Daoy (cell line): ENCODE data around the gene BTG1. TPM values are rescaled to one million over a fixed set of nuclear protein-coding genes. Genes with fewer than 3 reads are reported as not detected.

Source experiments
- DNase-seq: peaks from one replicate; pipeline ENCODE4 v3.0.0-alpha.2; 2015; ENCODE audit warnings: low read depth
- total RNA-seq: library from RNA; depleted of rRNA; stranded (reverse); fragments of >200 nt; shearing (Covaris generic); gene quantifications from 2 replicates; pipeline ENCODE4 v1.2.3, GENCODE V29; 2014; rRNA removed

The BTG1 gene
- 2.5 and 5.4 TPM in 2 replicates for total RNA-seq

GRCh38 chr12:92145731-92146496, at the start of gene BTG1:
BTG1 (minus strand) TSS chr12:92145846; CDS start chr12:92145535, 311 bp downstream.
- peak; percentile 99 for DNase-seq

- no peak for DNase-seq
These were observed 48.9 kb upstream of the BTG1 start for GRCh38 chr12:92194561-92194960.

- no peak for DNase-seq
These were observed 48.2 kb upstream of the BTG1 start for GRCh38 chr12:92193846-92194245.

GRCh38 chr12:92193063-92193462, 47.4 kb upstream of the BTG1 start:
- no peak for DNase-seq

GRCh38 chr12:92192360-92192759, 46.7 kb upstream of the BTG1 start:
- no peak for DNase-seq

- no peak for DNase-seq
These were observed 45.4 kb upstream of the BTG1 start for GRCh38 chr12:92191061-92191460.

GRCh38 chr12:92188517-92189188, 43.0 kb upstream of the BTG1 start:
- DNase-seq = no peak

- no peak for DNase-seq
These were observed 40.4 kb upstream of the BTG1 start for GRCh38 chr12:92186038-92186470.

GRCh38 chr12:92185052-92185451, 39.4 kb upstream of the BTG1 start:
- no peak for DNase-seq

- DNase-seq = no peak
These were observed 37.9 kb upstream of the BTG1 start for GRCh38 chr12:92183575-92183974.

GRCh38 chr12:92178340-92178739, 32.7 kb upstream of the BTG1 start:
- DNase-seq = no peak

GRCh38 chr12:92176646-92177045, 31.0 kb upstream of the BTG1 start:
- DNase-seq = no peak

- no peak for DNase-seq
These were observed 30.3 kb upstream of the BTG1 start for GRCh38 chr12:92175961-92176360.

- no peak for DNase-seq
These were observed 24.4 kb upstream of the BTG1 start for GRCh38 chr12:92170050-92170449.

- no peak for DNase-seq
These were observed 21.4 kb upstream of the BTG1 start for GRCh38 chr12:92167075-92167474.

GRCh38 chr12:92164712-92165111, 19.1 kb upstream of the BTG1 start:
- DNase-seq = no peak

GRCh38 chr12:92162079-92162478, 16.4 kb upstream of the BTG1 start:
- no peak for DNase-seq

GRCh38 chr12:92158796-92159439, 13.3 kb upstream of the BTG1 start:
- no peak for DNase-seq

- no peak for DNase-seq
These were observed 11.2 kb upstream of the BTG1 start for GRCh38 chr12:92156704-92157395.

- no peak for DNase-seq
These were observed 10.5 kb upstream of the BTG1 start for GRCh38 chr12:92156139-92156538.

- no peak for DNase-seq
These were observed 10.1 kb upstream of the BTG1 start for GRCh38 chr12:92155733-92156132.

- no peak for DNase-seq
These were observed 6.3 kb upstream of the BTG1 start for GRCh38 chr12:92151916-92152315.
